KG1 (cell line): ENCODE measurements around the gene CCDC158.
"Not testable (repeated sequence)": the region's sequence is repeated elsewhere in the genome, so short reads cannot be mapped to it uniquely, and the experiment has no call there.

Experiments used
- DNase-seq: peaks from one replicate; lab custom pipeline; 2025; lab: John Stamatoyannopoulos, UW

CCDC158 gene

GRCh38 chr4:76420762-76421581 is at the start of gene CCDC158:
Gene CCDC158 (minus strand): TSS chr4:76421141. CDS start chr4:76403207, 17,934 bp downstream.
- no peak for DNase-seq

GRCh38 chr4:76470532-76470931 is 49.6 kb upstream of the CCDC158 start:
- DNase-seq: no peak

- no peak for DNase-seq
Measured at GRCh38 chr4:76470064-76470463, 49.1 kb upstream of the CCDC158 start.

- DNase-seq: no peak
Measured at GRCh38 chr4:76463568-76463967, 42.6 kb upstream of the CCDC158 start.

- no peak for DNase-seq
Measured at GRCh38 chr4:76459291-76459723, 38.4 kb upstream of the CCDC158 start.

GRCh38 chr4:76458825-76459224 is 37.9 kb upstream of the CCDC158 start:
- no peak for DNase-seq

GRCh38 chr4:76458297-76458696 is 37.4 kb upstream of the CCDC158 start:
- DNase-seq: no peak

GRCh38 chr4:76457885-76458284 is 36.9 kb upstream of the CCDC158 start:
- no peak for DNase-seq

- DNase-seq: not testable (repeated sequence)
Measured at GRCh38 chr4:76454073-76454472, 33.1 kb upstream of the CCDC158 start.

GRCh38 chr4:76453232-76453631 is 32.3 kb upstream of the CCDC158 start:
- no peak for DNase-seq

GRCh38 chr4:76449833-76450232 is 28.9 kb upstream of the CCDC158 start:
- no peak for DNase-seq

- no peak for DNase-seq
Measured at GRCh38 chr4:76449362-76449767, 28.4 kb upstream of the CCDC158 start.

GRCh38 chr4:76448211-76448610 is 27.3 kb upstream of the CCDC158 start:
- DNase-seq: no peak

GRCh38 chr4:76447393-76447851 is 26.5 kb upstream of the CCDC158 start:
- DNase-seq: no peak

GRCh38 chr4:76445911-76446310 is 25.0 kb upstream of the CCDC158 start:
- no peak for DNase-seq

GRCh38 chr4:76443376-76443775 is 22.4 kb upstream of the CCDC158 start:
- no peak for DNase-seq

- DNase-seq: no peak
Measured at GRCh38 chr4:76442807-76443206, 21.9 kb upstream of the CCDC158 start.

- DNase-seq: no peak
Measured at GRCh38 chr4:76441881-76442280, 20.9 kb upstream of the CCDC158 start.

GRCh38 chr4:76439491-76439890 is 18.6 kb upstream of the CCDC158 start:
- no peak for DNase-seq

- DNase-seq: no peak
Measured at GRCh38 chr4:76435528-76436319, 14.8 kb upstream of the CCDC158 start.

GRCh38 chr4:76434901-76435527 is 14.1 kb upstream of the CCDC158 start, which contains the start of gene SHROOM3:
Gene SHROOM3 (plus strand): TSS chr4:76435229. CDS start chr4:76436053, 824 bp downstream.
- no peak for DNase-seq
